ENCODE results near the gene ZNF778. TPM values are rescaled to one million over a fixed set of nuclear protein-coding genes. Genes with fewer than 3 reads are reported as not detected.

Gene ZNF778
- total and polyA plus RNA-seq, 10 of the 15 experiments (the other 5 are each of a cell fraction or from before 2014, with no cell fraction given), result 0.20 to 9.7 (median 4.1) TPM

- TF ChIP-seq, protein P1, sequence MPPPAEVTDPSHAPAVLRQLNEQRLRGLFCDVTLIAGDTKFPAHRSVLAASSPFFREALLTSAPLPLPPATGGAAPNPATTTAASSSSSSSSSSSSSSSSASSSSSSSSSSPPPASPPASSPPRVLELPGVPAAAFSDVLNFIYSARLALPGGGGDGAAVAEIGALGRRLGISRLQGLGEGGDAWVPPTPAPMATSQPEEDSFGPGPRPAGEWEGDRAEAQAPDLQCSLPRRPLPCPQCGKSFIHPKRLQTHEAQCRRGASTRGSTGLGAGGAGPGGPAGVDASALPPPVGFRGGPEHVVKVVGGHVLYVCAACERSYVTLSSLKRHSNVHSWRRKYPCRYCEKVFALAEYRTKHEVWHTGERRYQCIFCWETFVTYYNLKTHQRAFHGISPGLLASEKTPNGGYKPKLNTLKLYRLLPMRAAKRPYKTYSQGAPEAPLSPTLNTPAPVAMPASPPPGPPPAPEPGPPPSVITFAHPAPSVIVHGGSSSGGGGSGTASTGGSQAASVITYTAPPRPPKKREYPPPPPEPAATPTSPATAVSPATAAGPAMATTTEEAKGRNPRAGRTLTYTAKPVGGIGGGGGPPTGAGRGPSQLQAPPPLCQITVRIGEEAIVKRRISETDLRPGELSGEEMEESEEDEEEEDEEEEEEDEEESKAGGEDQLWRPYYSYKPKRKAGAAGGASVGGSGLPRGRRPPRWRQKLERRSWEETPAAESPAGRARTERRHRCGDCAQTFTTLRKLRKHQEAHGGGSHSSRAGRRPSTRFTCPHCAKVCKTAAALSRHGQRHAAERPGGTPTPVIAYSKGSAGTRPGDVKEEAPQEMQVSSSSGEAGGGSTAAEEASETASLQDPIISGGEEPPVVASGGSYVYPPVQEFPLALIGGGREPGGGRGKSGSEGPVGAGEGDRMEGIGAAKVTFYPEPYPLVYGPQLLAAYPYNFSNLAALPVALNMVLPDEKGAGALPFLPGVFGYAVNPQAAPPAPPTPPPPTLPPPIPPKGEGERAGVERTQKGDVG (CRISPR knock-in tag; IDR thresholded peaks at IDR 0.05), result no peak
- TF ChIP-seq, protein P2, sequence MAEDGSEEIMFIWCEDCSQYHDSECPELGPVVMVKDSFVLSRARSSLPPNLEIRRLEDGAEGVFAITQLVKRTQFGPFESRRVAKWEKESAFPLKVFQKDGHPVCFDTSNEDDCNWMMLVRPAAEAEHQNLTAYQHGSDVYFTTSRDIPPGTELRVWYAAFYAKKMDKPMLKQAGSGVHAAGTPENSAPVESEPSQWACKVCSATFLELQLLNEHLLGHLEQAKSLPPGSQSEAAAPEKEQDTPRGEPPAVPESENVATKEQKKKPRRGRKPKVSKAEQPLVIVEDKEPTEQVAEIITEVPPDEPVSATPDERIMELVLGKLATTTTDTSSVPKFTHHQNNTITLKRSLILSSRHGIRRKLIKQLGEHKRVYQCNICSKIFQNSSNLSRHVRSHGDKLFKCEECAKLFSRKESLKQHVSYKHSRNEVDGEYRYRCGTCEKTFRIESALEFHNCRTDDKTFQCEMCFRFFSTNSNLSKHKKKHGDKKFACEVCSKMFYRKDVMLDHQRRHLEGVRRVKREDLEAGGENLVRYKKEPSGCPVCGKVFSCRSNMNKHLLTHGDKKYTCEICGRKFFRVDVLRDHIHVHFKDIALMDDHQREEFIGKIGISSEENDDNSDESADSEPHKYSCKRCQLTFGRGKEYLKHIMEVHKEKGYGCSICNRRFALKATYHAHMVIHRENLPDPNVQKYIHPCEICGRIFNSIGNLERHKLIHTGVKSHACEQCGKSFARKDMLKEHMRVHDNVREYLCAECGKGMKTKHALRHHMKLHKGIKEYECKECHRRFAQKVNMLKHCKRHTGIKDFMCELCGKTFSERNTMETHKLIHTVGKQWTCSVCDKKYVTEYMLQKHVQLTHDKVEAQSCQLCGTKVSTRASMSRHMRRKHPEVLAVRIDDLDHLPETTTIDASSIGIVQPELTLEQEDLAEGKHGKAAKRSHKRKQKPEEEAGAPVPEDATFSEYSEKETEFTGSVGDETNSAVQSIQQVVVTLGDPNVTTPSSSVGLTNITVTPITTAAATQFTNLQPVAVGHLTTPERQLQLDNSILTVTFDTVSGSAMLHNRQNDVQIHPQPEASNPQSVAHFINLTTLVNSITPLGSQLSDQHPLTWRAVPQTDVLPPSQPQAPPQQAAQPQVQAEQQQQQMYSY (CRISPR knock-in tag; IDR thresholded peaks at IDR 0.05), result no peak
Observed at GRCh38 chr16:89277049-89277448, 59.5 kb downstream of the ZNF778 start (continued).

GRCh38 chr16:89277641-89278341, 60.3 kb downstream of the ZNF778 start:
- Histone ChIP-seq H3K4me3 (no peak overlapping the region), H4K20me1 (ENCODE audit: control insufficient read depth, insufficient read depth) (no peaks in the 10 kb centered on the region), H3K9me3 (replicated peaks; ENCODE audit: control insufficient read depth, insufficient read depth, low read length) (no peaks in the 10 kb centered on the region), H3K4me2 (ENCODE audit: control insufficient read depth, insufficient read depth) (no peak overlapping the region), H3K36me3 (ENCODE audit: control insufficient read depth in 2 of 2, insufficient read depth in 2 of 2, low read length in 1 of 2) (peaks cover 9 to 34% of the 10 kb centered on the region in 2 experiments), H3K27ac (ENCODE audit: control insufficient read depth, insufficient read depth) (no peak overlapping the region), H3K27me3 (replicated peaks in 1 of 2; ENCODE audit: control insufficient read depth in 2 of 2, insufficient read depth in 2 of 2, low read length in 1 of 2) (no peaks in the 10 kb centered on the region), H2AFZ (ENCODE audit: control insufficient read depth, low read depth, low read length) (no peak overlapping the region), H3K79me2 (ENCODE audit: control insufficient read depth, insufficient read depth, low read length) (no peaks in the 10 kb centered on the region), H3K9ac (ENCODE audit: control insufficient read depth, insufficient read depth, low read length) (no peak overlapping the region), H3K4me1 (ENCODE audit: control insufficient read depth, insufficient read depth, low read length) (no peaks in the 10 kb centered on the region)
- ATAC-seq (no peak), FAIRE-seq (no peak), DNase-seq (ENCODE audit: low read depth, low spot score) (no peak)
- intact Hi-C loops (cut with micrococcal nuclease; ENCODE audit: unreplicated experiment) (no loop called here), in situ Hi-C loops (cut with MboI) (no loop called here)
- 90% methylated on average over 29 of the region's 33 CpGs for WGBS (ENCODE audit: insufficient coverage, insufficient replicate concordance, low lambda C conversion rate, missing lambda C conversion rate)
- RAD21 ChIA-PET (ENCODE audit: unreplicated experiment), result no interaction called here
- no TSS peak for BruUV-seq (replicated peaks)
- SMC1A ChIA-PET (ENCODE audit: uncharacterized antibody, unreplicated experiment), result no interaction called here
- POLR2A ChIA-PET, result interaction anchor here (0.7 kb wide), 1 partner anchor 11 kb away, joined by 3 read pairs; no protein-coding TSS in a partner anchor
- CTCF ChIA-PET, result no interaction called here
- TF ChIP-seq SPI1 (IDR thresholded peaks at IDR 0.05; ENCODE audit: borderline replicate concordance, insufficient read depth, low read depth, low read length), result no peak
- TF ChIP-seq, protein P3, sequence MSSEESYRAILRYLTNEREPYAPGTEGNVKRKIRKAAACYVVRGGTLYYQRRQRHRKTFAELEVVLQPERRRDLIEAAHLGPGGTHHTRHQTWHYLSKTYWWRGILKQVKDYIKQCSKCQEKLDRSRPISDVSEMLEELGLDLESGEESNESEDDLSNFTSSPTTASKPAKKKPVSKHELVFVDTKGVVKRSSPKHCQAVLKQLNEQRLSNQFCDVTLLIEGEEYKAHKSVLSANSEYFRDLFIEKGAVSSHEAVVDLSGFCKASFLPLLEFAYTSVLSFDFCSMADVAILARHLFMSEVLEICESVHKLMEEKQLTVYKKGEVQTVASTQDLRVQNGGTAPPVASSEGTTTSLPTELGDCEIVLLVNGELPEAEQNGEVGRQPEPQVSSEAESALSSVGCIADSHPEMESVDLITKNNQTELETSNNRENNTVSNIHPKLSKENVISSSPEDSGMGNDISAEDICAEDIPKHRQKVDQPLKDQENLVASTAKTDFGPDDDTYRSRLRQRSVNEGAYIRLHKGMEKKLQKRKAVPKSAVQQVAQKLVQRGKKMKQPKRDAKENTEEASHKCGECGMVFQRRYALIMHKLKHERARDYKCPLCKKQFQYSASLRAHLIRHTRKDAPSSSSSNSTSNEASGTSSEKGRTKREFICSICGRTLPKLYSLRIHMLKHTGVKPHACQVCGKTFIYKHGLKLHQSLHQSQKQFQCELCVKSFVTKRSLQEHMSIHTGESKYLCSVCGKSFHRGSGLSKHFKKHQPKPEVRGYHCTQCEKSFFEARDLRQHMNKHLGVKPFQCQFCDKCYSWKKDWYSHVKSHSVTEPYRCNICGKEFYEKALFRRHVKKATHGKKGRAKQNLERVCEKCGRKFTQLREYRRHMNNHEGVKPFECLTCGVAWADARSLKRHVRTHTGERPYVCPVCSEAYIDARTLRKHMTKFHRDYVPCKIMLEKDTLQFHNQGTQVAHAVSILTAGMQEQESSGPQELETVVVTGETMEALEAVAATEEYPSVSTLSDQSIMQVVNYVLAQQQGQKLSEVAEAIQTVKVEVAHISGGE (CRISPR knock-in tag; IDR thresholded peaks at IDR 0.05), result no peak
- no peak for TF ChIP-seq STAT3 (IDR thresholded peaks at IDR 0.05; ENCODE audit: low read depth, low read length)
- TF ChIP-seq, protein P4, sequence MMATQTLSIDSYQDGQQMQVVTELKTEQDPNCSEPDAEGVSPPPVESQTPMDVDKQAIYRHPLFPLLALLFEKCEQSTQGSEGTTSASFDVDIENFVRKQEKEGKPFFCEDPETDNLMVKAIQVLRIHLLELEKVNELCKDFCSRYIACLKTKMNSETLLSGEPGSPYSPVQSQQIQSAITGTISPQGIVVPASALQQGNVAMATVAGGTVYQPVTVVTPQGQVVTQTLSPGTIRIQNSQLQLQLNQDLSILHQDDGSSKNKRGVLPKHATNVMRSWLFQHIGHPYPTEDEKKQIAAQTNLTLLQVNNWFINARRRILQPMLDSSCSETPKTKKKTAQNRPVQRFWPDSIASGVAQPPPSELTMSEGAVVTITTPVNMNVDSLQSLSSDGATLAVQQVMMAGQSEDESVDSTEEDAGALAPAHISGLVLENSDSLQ (IDR thresholded peaks at IDR 0.05), result no peak
- peak; percentile 52 for TF ChIP-seq POLR2A (IDR thresholded peaks at IDR 0.05; ENCODE audit: low read depth, low read length)
- TF ChIP-seq, protein P5, sequence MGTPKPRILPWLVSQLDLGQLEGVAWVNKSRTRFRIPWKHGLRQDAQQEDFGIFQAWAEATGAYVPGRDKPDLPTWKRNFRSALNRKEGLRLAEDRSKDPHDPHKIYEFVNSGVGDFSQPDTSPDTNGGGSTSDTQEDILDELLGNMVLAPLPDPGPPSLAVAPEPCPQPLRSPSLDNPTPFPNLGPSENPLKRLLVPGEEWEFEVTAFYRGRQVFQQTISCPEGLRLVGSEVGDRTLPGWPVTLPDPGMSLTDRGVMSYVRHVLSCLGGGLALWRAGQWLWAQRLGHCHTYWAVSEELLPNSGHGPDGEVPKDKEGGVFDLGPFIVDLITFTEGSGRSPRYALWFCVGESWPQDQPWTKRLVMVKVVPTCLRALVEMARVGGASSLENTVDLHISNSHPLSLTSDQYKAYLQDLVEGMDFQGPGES (IDR thresholded peaks at IDR 0.05), result no peak

Measured in GM12878 (cell line).